ENCODE data around the gene ZBTB7C.

DNA sequence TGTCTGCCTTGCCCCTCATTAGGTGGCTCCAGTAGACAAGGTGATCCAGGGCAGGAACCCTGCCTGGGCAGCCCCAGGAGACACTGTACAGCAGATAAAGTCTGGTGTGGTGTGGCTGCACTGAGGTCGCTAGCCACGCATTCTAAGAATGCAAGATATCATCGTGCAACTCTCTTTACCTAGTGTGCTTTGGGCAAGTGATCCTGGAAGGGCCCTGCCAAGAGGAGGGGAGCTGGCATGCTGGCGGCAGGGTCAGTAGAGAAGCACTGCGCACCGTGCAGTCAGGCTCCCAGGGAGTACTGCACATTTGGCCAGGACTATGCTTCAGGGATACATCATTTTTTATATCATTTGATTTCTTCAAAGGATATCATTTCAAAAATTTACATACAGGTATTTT lies 283.5 kb downstream of the ZBTB7C start:
- TF ChIP-seq, protein P1, sequence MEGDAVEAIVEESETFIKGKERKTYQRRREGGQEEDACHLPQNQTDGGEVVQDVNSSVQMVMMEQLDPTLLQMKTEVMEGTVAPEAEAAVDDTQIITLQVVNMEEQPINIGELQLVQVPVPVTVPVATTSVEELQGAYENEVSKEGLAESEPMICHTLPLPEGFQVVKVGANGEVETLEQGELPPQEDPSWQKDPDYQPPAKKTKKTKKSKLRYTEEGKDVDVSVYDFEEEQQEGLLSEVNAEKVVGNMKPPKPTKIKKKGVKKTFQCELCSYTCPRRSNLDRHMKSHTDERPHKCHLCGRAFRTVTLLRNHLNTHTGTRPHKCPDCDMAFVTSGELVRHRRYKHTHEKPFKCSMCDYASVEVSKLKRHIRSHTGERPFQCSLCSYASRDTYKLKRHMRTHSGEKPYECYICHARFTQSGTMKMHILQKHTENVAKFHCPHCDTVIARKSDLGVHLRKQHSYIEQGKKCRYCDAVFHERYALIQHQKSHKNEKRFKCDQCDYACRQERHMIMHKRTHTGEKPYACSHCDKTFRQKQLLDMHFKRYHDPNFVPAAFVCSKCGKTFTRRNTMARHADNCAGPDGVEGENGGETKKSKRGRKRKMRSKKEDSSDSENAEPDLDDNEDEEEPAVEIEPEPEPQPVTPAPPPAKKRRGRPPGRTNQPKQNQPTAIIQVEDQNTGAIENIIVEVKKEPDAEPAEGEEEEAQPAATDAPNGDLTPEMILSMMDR (conservative IDR thresholded peaks at IDR 0.05 in 1 of 2, IDR thresholded peaks at IDR 0.05 in 1 of 2; ENCODE audit: extremely low read depth in 1 of 2, insufficient read depth in 1 of 2, low read depth in 1 of 2, low read length in 2 of 2): no peak
- no peak for TF ChIP-seq EZH2 (IDR thresholded peaks at IDR 0.05; ENCODE audit: borderline replicate concordance, low read length)

Measured in mammary epithelial cell (primary cell).